Type B pancreatic cell (in vitro differentiated cells): ENCODE data around the gene INPP4A. TPM values are rescaled to one million over a fixed set of nuclear protein-coding genes. Genes with fewer than 3 reads are reported as not detected.
"Not testable (repeated sequence)": the region's sequence is repeated elsewhere in the genome, so short reads cannot be mapped to it uniquely, and the experiment has no call there.

Experiments used
- DNase-seq: peaks from one replicate; pipeline ENCODE4 v3.0.0; 2021; ENCODE audit warnings: mixed read lengths; ENCODE audit not compliant: unreplicated experiment; ENCODE audit errors: extremely low spot score
- H3K27ac Mint-ChIP-seq: 2 replicates; pipeline ENCODE4 v1.8.0; 2021; ENCODE audit warnings: mild to moderate bottlenecking, mixed read lengths
- H3K27me3 Mint-ChIP-seq: 2 replicates; pipeline ENCODE4 v1.8.0; 2021; ENCODE audit warnings: mixed read lengths
- H3K36me3 Mint-ChIP-seq: 2 replicates; pipeline ENCODE4 v1.8.0; 2021; ENCODE audit warnings: mixed read lengths
- H3K4me1 Mint-ChIP-seq: one replicate; pipeline ENCODE4 v1.8.0; 2021; ENCODE audit warnings: mixed read lengths; ENCODE audit not compliant: unreplicated experiment
- H3K4me3 Mint-ChIP-seq: 2 replicates; pipeline ENCODE4 v1.8.0; 2021; ENCODE audit warnings: mild to moderate bottlenecking, mixed read lengths
- H3K9me3 Mint-ChIP-seq: 2 replicates; pipeline ENCODE4 v1.8.0; 2021; ENCODE audit warnings: mixed read lengths
- CTCF ChIP-seq: fragments of 200-600 bp; sonication (generic); conservative IDR thresholded peaks from 2 replicates; pipeline ENCODE4 v1.5.0; 2021; ENCODE audit warnings: antibody characterized with exemption, mild to moderate bottlenecking
- total RNA-seq: library from RNA; stranded (reverse); gene quantifications from 2 replicates; pipeline ENCODE4 v1.2.1, GENCODE V29; 2021; ENCODE audit warnings: low replicate concordance

Gene INPP4A
- total RNA-seq, 1 donor from 2014 or later, result 37.6 TPM

DNA sequence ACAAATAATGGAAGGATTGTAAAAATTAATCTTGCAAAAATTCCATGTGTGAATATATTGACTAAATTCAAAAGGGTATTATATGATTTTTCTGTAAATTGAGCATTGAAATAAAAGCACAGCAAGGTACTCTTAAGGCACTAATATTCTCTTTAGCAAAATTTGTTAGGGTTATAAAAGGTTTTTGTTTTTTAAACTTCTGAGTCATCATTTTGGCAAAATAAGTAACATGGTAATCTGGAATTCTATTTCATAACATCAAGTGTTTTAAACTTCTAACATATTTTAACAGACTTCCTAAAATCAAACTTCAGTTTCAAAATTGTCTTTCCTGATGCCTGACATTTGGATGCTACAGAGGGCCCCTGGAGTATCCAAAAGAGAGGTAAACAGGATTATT is 12.5 kb upstream of the INPP4A start:
- TF ChIP-seq CTCF, result no peak
- peaks cover 5% of the 10 kb centered on the region for H3K9me3 Mint-ChIP-seq
- no peak for DNase-seq
- H3K4me1 Mint-ChIP-seq, result no peaks in the 10 kb centered on the region
- no peak overlapping the region for H3K4me3 Mint-ChIP-seq
- H3K36me3 Mint-ChIP-seq, result no peaks in the 10 kb centered on the region
- H3K27ac Mint-ChIP-seq, result no peak overlapping the region
- no peaks in the 10 kb centered on the region for H3K27me3 Mint-ChIP-seq

- Mint-ChIP-seq H3K27me3 (no peaks in the 10 kb centered on the region), H3K27ac (no peak overlapping the region), H3K4me3 (no peak overlapping the region), H3K4me1 (no peaks in the 10 kb centered on the region), H3K36me3 (no peaks in the 10 kb centered on the region), H3K9me3 (peaks cover 5% of the 10 kb centered on the region)
- no peak for DNase-seq
- TF ChIP-seq CTCF, result no peak
Observed at GRCh38 chr2:98433363-98433964, 11.2 kb upstream of the INPP4A start.

DNA sequence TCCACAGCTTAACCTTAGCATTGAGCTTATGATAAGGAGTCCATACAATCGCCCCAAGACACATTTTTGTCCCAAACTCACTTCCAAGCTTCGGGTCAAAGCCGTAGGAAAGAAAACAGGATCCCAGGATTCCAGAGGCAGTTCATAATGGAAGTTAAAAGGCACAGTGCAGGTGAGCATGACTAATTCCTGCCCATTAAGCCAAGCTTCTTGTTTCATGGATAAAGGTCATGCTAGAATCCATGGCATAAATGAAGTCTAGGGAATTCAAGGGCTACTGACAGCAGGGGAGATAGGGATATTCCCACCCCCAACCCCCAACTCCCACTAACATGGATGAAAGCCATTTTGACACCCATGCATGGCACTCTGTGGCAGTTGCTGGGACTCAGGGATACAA is 10.2 kb upstream of the INPP4A start:
- no peaks in the 10 kb centered on the region for H3K36me3 Mint-ChIP-seq
- DNase-seq, result no peak
- no peak for TF ChIP-seq CTCF
- no peak overlapping the region for H3K4me3 Mint-ChIP-seq
- no peaks in the 10 kb centered on the region for H3K4me1 Mint-ChIP-seq
- H3K9me3 Mint-ChIP-seq, result peaks cover 5% of the 10 kb centered on the region
- no peak overlapping the region for H3K27ac Mint-ChIP-seq
- H3K27me3 Mint-ChIP-seq, result no peaks in the 10 kb centered on the region

DNA sequence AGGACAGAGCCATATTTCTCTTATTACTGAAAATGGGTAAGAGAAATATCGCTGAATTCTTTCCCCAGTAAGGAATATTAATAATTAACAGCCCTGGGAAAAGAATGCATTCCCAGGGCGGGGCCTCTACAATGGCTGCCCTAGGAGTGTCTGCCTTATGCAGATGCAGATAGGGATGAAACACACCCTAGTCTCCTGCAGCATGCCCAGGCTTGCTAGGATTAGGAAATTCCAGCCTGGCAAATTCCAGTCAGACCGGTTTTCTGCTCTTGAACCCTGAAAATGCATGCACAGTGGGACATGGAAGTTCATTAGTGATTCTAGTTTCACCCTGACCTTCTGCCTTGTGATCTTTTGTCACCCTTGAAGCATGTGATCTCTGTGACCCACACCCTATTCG is 9.0 kb upstream of the INPP4A start:
- not testable (repeated sequence) for DNase-seq, H3K4me1 Mint-ChIP-seq, H3K4me3 Mint-ChIP-seq, H3K36me3 Mint-ChIP-seq, H3K9me3 Mint-ChIP-seq, H3K27me3 Mint-ChIP-seq
- peak overlapping the region; percentile 73 for H3K27ac Mint-ChIP-seq

DNA sequence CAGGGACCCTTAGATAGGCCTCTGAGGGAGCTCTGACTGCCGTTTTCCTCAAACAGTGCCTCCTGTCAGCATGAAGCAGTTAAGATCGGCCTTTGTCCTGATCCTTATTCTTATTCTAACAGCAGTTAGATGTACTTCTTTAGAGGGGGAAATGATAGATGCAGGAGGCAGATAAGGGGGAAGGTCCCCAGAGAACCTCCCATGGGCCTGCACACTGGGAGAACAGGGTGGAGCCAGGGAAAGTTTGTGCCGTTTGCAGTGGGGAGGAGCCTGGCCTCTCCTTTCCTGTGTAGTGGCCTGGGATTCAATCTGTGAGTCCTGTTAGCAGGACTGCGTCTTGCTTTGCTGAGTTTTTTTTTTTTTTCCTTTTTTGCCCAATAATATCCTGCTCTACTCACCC is 7.9 kb upstream of the INPP4A start:
- no peaks in the 10 kb centered on the region for H3K27me3 Mint-ChIP-seq
- H3K27ac Mint-ChIP-seq, result no peak overlapping the region
- H3K9me3 Mint-ChIP-seq, result peaks cover 9% of the 10 kb centered on the region
- no peaks in the 10 kb centered on the region for H3K36me3 Mint-ChIP-seq
- no peak overlapping the region for H3K4me3 Mint-ChIP-seq
- TF ChIP-seq CTCF, result no peak
- DNase-seq, result no peak
- no peaks in the 10 kb centered on the region for H3K4me1 Mint-ChIP-seq

DNA sequence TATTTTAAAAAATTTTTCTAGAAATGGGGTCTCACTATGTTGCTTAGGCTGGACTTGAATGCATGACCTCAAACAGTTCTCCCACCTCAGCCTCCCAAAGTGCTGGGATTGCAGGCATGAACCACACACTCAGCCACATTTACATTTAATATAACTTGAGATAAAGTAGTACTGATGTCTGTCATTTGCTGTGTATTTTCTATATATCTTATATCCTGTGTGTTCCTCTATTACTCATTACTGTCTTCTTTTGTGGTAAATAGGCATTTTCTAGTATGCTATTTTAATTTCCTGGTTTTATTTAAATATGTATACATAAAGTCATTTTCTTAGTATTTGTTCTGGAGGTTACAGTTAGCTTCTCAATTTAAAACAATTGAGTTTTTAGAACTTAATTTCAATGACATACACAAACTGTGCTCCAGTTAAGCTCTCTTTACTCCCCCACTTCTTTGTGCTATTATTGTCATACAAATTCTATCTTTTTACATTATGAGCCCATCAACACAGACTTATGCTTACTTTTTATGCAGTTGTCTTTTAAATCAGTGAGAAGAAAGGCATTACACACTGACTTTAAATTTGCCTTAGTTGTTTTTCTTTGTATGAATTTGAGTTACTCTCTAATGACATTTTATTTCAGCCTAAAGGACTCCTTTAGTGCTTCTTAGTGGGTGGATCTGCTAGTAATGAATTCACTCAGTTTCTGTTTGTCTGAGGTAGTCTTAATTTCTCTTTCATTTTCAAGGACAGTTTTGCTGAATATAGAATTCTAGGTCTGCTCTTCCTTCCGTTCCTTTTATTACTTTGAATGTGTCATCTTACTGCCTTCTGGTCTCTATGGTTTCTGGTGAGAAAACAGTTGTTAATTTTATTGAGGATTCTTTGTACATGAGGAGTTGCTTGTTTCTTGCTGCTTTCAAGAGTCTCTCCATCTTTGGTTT is 6.2 kb upstream of the INPP4A start:
- Mint-ChIP-seq H3K27me3 (no peaks in the 10 kb centered on the region), H3K9me3 (peaks cover 4% of the 10 kb centered on the region), H3K27ac (no peak overlapping the region), H3K36me3 (no peaks in the 10 kb centered on the region), H3K4me1 (peaks cover 5% of the 10 kb centered on the region), H3K4me3 (no peak overlapping the region)
- DNase-seq, result no peak
- TF ChIP-seq CTCF, result no peak
